HL-60 (cell line): ENCODE results near the gene PPP1R37.
A peak's percentile ranks its signal among the peaks of the same experiment; 100 is the strongest.

Experiments used
- DNase-seq, 2 experiments: peaks; one replicate each; pipeline ENCODE4 v3.0.0-alpha.2; 2010 to 2020; ENCODE audit warnings: low read depth in 1 of 2, low spot score in 1 of 2
- H3K27ac ChIP-seq: fragments of 250-450 bp; sonication (Bioruptor Pico); replicated peaks from 2 replicates; pipeline ENCODE4 v1.5.1; 2020; ENCODE audit warnings: mild to moderate bottlenecking, moderate library complexity
- H3K27me3 ChIP-seq: fragments of 250-450 bp; sonication (Bioruptor Pico); 2 replicates; pipeline ENCODE4 v1.5.1; 2021; ENCODE audit warnings: mild to moderate bottlenecking, moderate library complexity; ENCODE audit not compliant: insufficient read depth, poor library complexity, severe bottlenecking
- H3K4me3 ChIP-seq: replicated peaks from 2 replicates; pipeline ENCODE4 v1.5.1; 2011; ENCODE audit warnings: mild to moderate bottlenecking, control low read depth, low read length; ENCODE audit not compliant: insufficient read depth
- GABPA ChIP-seq: IDR thresholded peaks from 2 replicates; pipeline ENCODE4 v1.6.1; 2012; ENCODE audit warnings: low read depth
- POLR2AphosphoS5 ChIP-seq: IDR thresholded peaks from 2 replicates; pipeline ENCODE4 v1.6.1; 2012; ENCODE audit warnings: low read depth
- SPI1 ChIP-seq: IDR thresholded peaks from 2 replicates; pipeline ENCODE4 v1.6.1; 2012; ENCODE audit warnings: low read depth, mild to moderate bottlenecking, borderline replicate concordance
- TF ChIP-seq, protein P1 (sequence below): IDR thresholded peaks from 2 replicates; pipeline ENCODE4 v1.6.1; 2012; ENCODE audit warnings: low read depth; ENCODE audit not compliant: insufficient replicate concordance
- TF ChIP-seq, protein P2 (sequence below): IDR thresholded peaks from one replicate; pipeline ENCODE4 v1.5.1; 2011; ENCODE audit warnings: low read length, control low read depth, inconsistent platforms; ENCODE audit not compliant: insufficient read depth

PPP1R37 gene

DNA sequence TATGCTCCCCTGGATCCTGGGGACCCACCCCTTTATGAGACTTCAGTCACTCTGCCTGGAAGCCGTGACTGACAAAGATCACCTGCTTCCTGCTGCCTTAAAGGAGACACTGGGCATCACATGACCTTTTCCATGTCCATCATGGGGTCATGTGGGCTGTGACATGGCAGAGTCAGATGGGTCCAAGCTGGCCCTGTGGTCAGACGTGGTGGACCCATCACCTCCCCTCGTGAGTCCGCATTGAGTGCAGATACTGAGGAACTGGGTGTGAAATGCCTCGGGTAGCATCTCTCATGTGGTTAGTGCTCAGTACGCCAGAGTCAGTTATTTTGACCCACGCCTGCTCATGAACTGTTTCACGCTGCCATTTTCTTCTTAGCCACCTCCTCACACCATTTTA is 40.7 kb downstream of the PPP1R37 start:
- no peak for TF ChIP-seq GABPA
- no peak for TF ChIP-seq POLR2AphosphoS5
- TF ChIP-seq SPI1, result no peak
- TF ChIP-seq, protein P1, sequence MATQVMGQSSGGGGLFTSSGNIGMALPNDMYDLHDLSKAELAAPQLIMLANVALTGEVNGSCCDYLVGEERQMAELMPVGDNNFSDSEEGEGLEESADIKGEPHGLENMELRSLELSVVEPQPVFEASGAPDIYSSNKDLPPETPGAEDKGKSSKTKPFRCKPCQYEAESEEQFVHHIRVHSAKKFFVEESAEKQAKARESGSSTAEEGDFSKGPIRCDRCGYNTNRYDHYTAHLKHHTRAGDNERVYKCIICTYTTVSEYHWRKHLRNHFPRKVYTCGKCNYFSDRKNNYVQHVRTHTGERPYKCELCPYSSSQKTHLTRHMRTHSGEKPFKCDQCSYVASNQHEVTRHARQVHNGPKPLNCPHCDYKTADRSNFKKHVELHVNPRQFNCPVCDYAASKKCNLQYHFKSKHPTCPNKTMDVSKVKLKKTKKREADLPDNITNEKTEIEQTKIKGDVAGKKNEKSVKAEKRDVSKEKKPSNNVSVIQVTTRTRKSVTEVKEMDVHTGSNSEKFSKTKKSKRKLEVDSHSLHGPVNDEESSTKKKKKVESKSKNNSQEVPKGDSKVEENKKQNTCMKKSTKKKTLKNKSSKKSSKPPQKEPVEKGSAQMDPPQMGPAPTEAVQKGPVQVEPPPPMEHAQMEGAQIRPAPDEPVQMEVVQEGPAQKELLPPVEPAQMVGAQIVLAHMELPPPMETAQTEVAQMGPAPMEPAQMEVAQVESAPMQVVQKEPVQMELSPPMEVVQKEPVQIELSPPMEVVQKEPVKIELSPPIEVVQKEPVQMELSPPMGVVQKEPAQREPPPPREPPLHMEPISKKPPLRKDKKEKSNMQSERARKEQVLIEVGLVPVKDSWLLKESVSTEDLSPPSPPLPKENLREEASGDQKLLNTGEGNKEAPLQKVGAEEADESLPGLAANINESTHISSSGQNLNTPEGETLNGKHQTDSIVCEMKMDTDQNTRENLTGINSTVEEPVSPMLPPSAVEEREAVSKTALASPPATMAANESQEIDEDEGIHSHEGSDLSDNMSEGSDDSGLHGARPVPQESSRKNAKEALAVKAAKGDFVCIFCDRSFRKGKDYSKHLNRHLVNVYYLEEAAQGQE, result no peak
- TF ChIP-seq, protein P2, sequence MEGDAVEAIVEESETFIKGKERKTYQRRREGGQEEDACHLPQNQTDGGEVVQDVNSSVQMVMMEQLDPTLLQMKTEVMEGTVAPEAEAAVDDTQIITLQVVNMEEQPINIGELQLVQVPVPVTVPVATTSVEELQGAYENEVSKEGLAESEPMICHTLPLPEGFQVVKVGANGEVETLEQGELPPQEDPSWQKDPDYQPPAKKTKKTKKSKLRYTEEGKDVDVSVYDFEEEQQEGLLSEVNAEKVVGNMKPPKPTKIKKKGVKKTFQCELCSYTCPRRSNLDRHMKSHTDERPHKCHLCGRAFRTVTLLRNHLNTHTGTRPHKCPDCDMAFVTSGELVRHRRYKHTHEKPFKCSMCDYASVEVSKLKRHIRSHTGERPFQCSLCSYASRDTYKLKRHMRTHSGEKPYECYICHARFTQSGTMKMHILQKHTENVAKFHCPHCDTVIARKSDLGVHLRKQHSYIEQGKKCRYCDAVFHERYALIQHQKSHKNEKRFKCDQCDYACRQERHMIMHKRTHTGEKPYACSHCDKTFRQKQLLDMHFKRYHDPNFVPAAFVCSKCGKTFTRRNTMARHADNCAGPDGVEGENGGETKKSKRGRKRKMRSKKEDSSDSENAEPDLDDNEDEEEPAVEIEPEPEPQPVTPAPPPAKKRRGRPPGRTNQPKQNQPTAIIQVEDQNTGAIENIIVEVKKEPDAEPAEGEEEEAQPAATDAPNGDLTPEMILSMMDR, result no peak
- H3K27me3 ChIP-seq, result no peaks in the 10 kb centered on the region
- no peak for DNase-seq
- no peak overlapping the region for H3K4me3 ChIP-seq
- H3K27ac ChIP-seq, result no peak overlapping the region

DNA sequence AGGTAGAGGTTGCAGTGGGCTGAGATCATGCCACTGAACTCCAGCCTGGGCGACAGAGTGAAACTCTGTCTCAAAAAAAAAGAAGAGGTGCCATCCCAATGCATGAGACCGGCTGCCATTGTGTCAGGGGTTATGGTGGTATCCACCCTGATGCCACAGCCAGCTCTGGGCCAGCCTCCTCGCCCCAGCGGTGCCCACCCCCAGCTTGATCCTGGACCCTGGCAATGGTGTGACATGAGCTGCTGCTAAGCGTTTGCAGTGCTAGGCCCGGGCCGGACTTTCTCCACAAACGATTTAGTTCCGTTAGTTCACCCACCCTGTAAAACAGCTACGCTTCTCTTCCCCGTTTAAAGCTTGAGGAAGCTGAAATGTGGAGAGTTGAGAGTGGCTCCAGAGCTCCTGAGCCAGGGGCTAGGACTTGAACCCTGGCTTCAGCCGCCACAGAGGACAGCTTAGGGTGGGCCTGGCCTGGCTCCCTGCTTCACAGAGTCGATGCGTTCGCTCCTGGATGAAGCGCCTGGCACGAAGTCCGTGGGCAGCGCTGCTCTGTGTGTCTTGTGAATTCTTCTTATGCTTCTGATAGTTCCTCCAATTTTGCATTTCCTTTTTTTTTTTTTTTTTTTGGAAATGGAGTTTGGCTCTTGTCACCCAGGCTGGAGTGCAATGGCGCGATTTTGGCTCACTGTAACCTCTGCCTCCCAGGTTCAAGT is 42.4 kb downstream of the PPP1R37 start:
- Histone ChIP-seq H3K27me3 (no peaks in the 10 kb centered on the region), H3K4me3 (no peak overlapping the region), H3K27ac (no peak overlapping the region)
- TF ChIP-seq, protein P1, result no peak
- TF ChIP-seq POLR2AphosphoS5, result no peak
- no peak for TF ChIP-seq SPI1
- TF ChIP-seq, protein P2, result no peak
- no peak for TF ChIP-seq GABPA
- DNase-seq, result no peak

GRCh38 chr19:45136507-45137178 is 43.7 kb downstream of the PPP1R37 start:
- Histone ChIP-seq H3K27ac (no peak overlapping the region), H3K4me3 (no peak overlapping the region)

More at GRCh38 chr19:45136507-45137178, 43.7 kb downstream of the PPP1R37 start:
- no peak for DNase-seq
- TF ChIP-seq POLR2AphosphoS5 (no peak), SPI1 (peak; percentile 39; the same call in 1 of the 2 replicates), GABPA (no peak)
- TF ChIP-seq, protein P2, result no peak
- TF ChIP-seq, protein P1, result no peak
- no peaks in the 10 kb centered on the region for H3K27me3 ChIP-seq
